GM23248 (cell line): ENCODE measurements around the gene CCDC186. TPM values are rescaled to one million over a fixed set of nuclear protein-coding genes. Genes with fewer than 3 reads are reported as not detected.

ENCODE experiments used
- DNase-seq: peaks from one replicate; pipeline ENCODE4 v3.0.0-alpha.2; 2015
- H2AFZ ChIP-seq: fragments of 200-600 bp; sonication (generic); 2 replicates; pipeline ENCODE4 v1.6.1; 2016; ENCODE audit warnings: antibody characterized with exemption
- H3F3A ChIP-seq: fragments of 200-600 bp; sonication (generic); 2 replicates; pipeline ENCODE4 v1.6.1; 2016; ENCODE audit warnings: mild to moderate bottlenecking, antibody characterized with exemption, mixed run types; ENCODE audit not compliant: insufficient read depth
- H3K27ac ChIP-seq: fragments of 200-600 bp; sonication (generic); 2 replicates; pipeline ENCODE4 v1.5.1; 2016; ENCODE audit warnings: mild to moderate bottlenecking
- H3K27me3 ChIP-seq: fragments of 200-600 bp; sonication (generic); replicated peaks from 2 replicates; pipeline ENCODE4 v1.6.1; 2016; ENCODE audit warnings: mild to moderate bottlenecking; ENCODE audit not compliant: insufficient read depth
- H3K36me3 ChIP-seq: fragments of 200-600 bp; sonication (generic); 2 replicates; pipeline ENCODE4 v1.6.1; 2016; ENCODE audit warnings: low read depth, mild to moderate bottlenecking
- H3K4me1 ChIP-seq: fragments of 200-600 bp; sonication (generic); 2 replicates; pipeline ENCODE4 v1.6.1; 2016; ENCODE audit warnings: mild to moderate bottlenecking; ENCODE audit not compliant: insufficient read depth
- H3K4me2 ChIP-seq: fragments of 200-600 bp; sonication (generic); one replicate; pipeline ENCODE4 v1.6.1; 2016; ENCODE audit warnings: mild to moderate bottlenecking; ENCODE audit not compliant: unreplicated experiment
- H3K4me3 ChIP-seq: fragments of 200-600 bp; sonication (generic); 2 replicates; pipeline ENCODE4 v1.5.1; 2016; ENCODE audit warnings: mild to moderate bottlenecking
- H3K79me2 ChIP-seq: fragments of 200-600 bp; sonication (generic); 2 replicates; pipeline ENCODE4 v1.6.1; 2016; ENCODE audit warnings: mild to moderate bottlenecking; ENCODE audit not compliant: insufficient read depth
- H3K9ac ChIP-seq: fragments of 200-600 bp; sonication (generic); 2 replicates; pipeline ENCODE4 v1.6.1; 2016; ENCODE audit warnings: mild to moderate bottlenecking
- H3K9me2 ChIP-seq: fragments of 200-600 bp; sonication (generic); 2 replicates; pipeline ENCODE4 v1.6.1; 2016; ENCODE audit warnings: mixed run types, mild to moderate bottlenecking, moderate library complexity; ENCODE audit not compliant: insufficient read depth
- H3K9me3 ChIP-seq: fragments of 200-600 bp; sonication (generic); one replicate; pipeline ENCODE4 v1.6.1; 2017; ENCODE audit warnings: low read depth
- H4K20me1 ChIP-seq: fragments of 200-600 bp; sonication (generic); 2 replicates; pipeline ENCODE4 v1.6.0; 2016; ENCODE audit not compliant: insufficient read depth
- EZH2 ChIP-seq: fragments of 200-600 bp; sonication (generic); IDR thresholded peaks from 2 replicates; pipeline ENCODE4 v1.6.1; 2018; ENCODE audit warnings: antibody characterized with exemption, mild to moderate bottlenecking; ENCODE audit not compliant: insufficient read depth, poor library complexity, severe bottlenecking
- EZH2phosphoT487 ChIP-seq: fragments of 200-600 bp; sonication (generic); IDR thresholded peaks from 2 replicates; pipeline ENCODE4 v1.6.1; 2018; ENCODE audit warnings: antibody characterized with exemption, moderate library complexity, mild to moderate bottlenecking, low read depth; ENCODE audit not compliant: insufficient read depth
- WGBS, 2 experiments: methylation state at CpG; one replicate each; pipeline ENCODE4 v1.1.6; 2015 to 2017; ENCODE audit warnings: low lambda C conversion rate in 2 of 2, low coverage in 1 of 2; ENCODE audit errors: missing lambda C conversion rate in 2 of 2; 5-methylcytosine and 5-hydroxymethylcytosine counted together
- in situ Hi-C: fragments of 300-500 bp; cut with MboI; formaldehyde crosslinking; loops from 2 replicates; pipeline ENCODE4 v1.15.0; 2020
- polyA plus RNA-seq: library from polyadenylated mRNA; unstranded; fragments of >200 nt; fragmentation: Nextera tagmentation; extraction: Ambion mirVana; gene quantifications from 2 replicates; pipeline ENCODE4 v1.2.1, GENCODE V29; 2016
- total RNA-seq: library from RNA; depleted of rRNA; stranded (reverse); fragments of >200 nt; shearing (Covaris generic); gene quantifications from 2 replicates; pipeline ENCODE4 v1.2.3, GENCODE V29; 2014

Gene CCDC186
- total and polyA plus RNA-seq, 2 experiments from 2014 or later, result 7.4 to 9.8 TPM

- no peaks in the 10 kb centered on the region for H3K9me3 ChIP-seq
- 0 to 1% methylated on average over 19 to 23 of the region's 23 CpGs for WGBS, 2 experiments
Observed at GRCh38 chr10:114173603-114173920, 441 bp downstream of the CCDC186 start.

DNA sequence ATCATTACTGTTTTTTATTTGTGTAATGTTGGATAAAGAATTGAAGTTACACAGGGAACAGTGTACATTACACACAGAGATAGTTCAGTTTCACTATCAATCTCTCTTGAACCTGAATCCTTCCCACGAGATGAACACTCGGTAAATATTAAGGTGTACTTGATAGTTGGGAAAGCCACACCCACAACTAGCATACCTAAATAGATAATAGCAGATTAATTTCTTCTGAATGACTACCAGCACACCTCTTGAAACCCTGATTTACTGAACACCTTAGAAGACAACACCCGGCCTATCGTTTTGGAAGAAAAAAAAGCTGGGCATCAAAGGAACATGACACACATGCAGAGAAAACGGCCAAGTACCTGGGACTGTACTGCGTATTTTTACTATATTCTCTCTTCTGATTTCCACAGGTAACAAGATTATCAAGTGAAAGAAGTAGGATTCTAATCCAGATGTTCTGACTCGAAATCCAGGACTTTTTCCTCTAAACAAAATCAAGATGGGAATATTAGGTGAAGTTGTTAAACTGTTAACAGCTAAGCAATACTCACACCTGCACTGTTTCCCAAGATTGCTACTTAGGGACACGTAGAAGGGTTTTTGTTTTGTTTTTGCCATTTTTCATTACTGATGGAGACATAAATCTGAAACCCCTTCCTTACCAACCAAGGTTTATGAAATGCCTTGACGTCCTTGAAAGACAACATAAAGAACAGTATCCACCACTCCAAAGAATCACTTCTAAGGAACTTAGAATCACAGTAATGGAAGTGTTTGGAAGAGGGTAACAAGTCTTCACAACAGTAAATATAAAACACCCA, 1.0 kb downstream of the CCDC186 start:
- Histone ChIP-seq H3K4me2 (peak overlapping the region; percentile 90), H4K20me1 (no peaks in the 10 kb centered on the region), H3F3A (peaks cover 12% of the 10 kb centered on the region; the same call in 1 of the 2 replicates), H3K9ac (peak overlapping the region; percentile 97), H3K9me2 (no peaks in the 10 kb centered on the region), H3K27ac (peak overlapping the region; percentile 65), H3K27me3 (no peaks in the 10 kb centered on the region), H3K36me3 (no peaks in the 10 kb centered on the region), H3K4me3 (peak overlapping the region; percentile 97), H2AFZ (peak overlapping the region; percentile 98), H3K79me2 (peaks cover 61% of the 10 kb centered on the region), H3K4me1 (peaks cover 15% of the 10 kb centered on the region), H3K9me3 (no peaks in the 10 kb centered on the region)
- 9 to 11% methylated on average over 9 of the region's 9 CpGs for WGBS, 2 experiments
- DNase-seq, result peak; percentile 29
- in situ Hi-C loops, result no loop called here
- TF ChIP-seq EZH2, result no peak
- no peak for TF ChIP-seq EZH2phosphoT487

More at GRCh38 chr10:114173603-114173920, 441 bp downstream of the CCDC186 start:
- Histone ChIP-seq H3K9ac (peak overlapping the region; percentile 97), H3K4me2 (peak overlapping the region; percentile 90), H3K4me3 (peak overlapping the region; percentile 97), H3K27me3 (no peaks in the 10 kb centered on the region), H4K20me1 (no peaks in the 10 kb centered on the region), H3F3A (peaks cover 12% of the 10 kb centered on the region; the same call in 1 of the 2 replicates), H3K27ac (peak overlapping the region; percentile 65), H3K4me1 (peaks cover 15% of the 10 kb centered on the region), H3K79me2 (peaks cover 55% of the 10 kb centered on the region), H3K36me3 (no peaks in the 10 kb centered on the region), H2AFZ (peak overlapping the region; percentile 98), H3K9me2 (no peaks in the 10 kb centered on the region)
- TF ChIP-seq EZH2 (no peak), EZH2phosphoT487 (no peak)
- DNase-seq, result peak; percentile 39
- in situ Hi-C loops, result no loop called here

GRCh38 chr10:114172216-114172615, 1.8 kb downstream of the CCDC186 start:
- no peaks in the 10 kb centered on the region for H4K20me1 ChIP-seq
- peak; percentile 61 for DNase-seq
- H3K4me3 ChIP-seq, result peak overlapping the region; percentile 97
- no peaks in the 10 kb centered on the region for H3K9me2 ChIP-seq
- H2AFZ ChIP-seq, result peak overlapping the region; percentile 98; the same call in 1 of the 2 replicates
- H3K27me3 ChIP-seq, result no peaks in the 10 kb centered on the region
- no peaks in the 10 kb centered on the region for H3K9me3 ChIP-seq
- peak overlapping the region; percentile 65 for H3K27ac ChIP-seq
- in situ Hi-C loops, result no loop called here
- peaks cover 12% of the 10 kb centered on the region; the same call in 1 of the 2 replicates for H3F3A ChIP-seq
- H3K4me1 ChIP-seq, result peaks cover 15% of the 10 kb centered on the region
- peaks cover 69% of the 10 kb centered on the region for H3K79me2 ChIP-seq
- H3K4me2 ChIP-seq, result peak overlapping the region; percentile 90
- 0 to 5% methylated on average over 1 of the region's 1 CpG for WGBS, 2 experiments
- H3K9ac ChIP-seq, result peak overlapping the region; percentile 97
- no peaks in the 10 kb centered on the region for H3K36me3 ChIP-seq
- TF ChIP-seq EZH2phosphoT487 (no peak), EZH2 (no peak)

DNA sequence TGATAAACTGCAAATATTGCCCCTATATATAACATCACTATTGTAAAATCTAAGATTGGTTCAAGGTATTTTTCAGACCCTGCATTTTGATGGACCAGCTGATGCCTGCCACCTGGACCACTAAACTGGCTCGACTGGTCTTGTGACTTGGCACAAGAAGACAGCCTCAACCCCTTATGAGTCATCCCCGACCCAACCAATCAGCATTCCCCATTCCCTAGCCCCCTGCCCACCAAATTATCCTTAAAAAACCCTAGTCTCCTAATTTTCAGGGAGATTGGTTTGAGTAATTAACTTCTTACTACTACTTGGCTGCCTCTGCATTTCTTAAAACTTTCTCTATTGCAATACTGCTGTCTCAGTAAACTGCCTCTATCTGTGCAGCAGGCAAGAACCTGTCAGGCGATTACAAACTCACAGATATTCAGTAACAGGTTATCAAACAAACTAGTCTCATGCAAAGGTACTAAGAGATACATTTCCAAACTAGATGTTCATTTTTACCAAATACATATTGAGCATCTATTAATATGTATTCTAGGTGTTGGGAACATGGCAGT, 5.5 kb downstream of the CCDC186 start:
- Histone ChIP-seq H4K20me1 (no peaks in the 10 kb centered on the region), H3K79me2 (peaks cover 96% of the 10 kb centered on the region), H3K36me3 (no peaks in the 10 kb centered on the region), H3K4me3 (no peak overlapping the region), H3K9ac (no peak overlapping the region), H2AFZ (no peak overlapping the region), H3K27me3 (no peaks in the 10 kb centered on the region), H3K9me3 (no peaks in the 10 kb centered on the region), H3K9me2 (no peaks in the 10 kb centered on the region), H3K27ac (no peak overlapping the region), H3K4me1 (peaks cover 17% of the 10 kb centered on the region), H3K4me2 (no peak overlapping the region), H3F3A (peaks cover 13% of the 10 kb centered on the region; the same call in 1 of the 2 replicates)
- WGBS, 2 experiments, result 93 to 96% methylated on average over 3 of the region's 3 CpGs
- TF ChIP-seq EZH2, result no peak
- no peak for TF ChIP-seq EZH2phosphoT487
- in situ Hi-C loops, result no loop called here
- DNase-seq, result no peak
